HG03460 (cell line): ENCODE data around the gene EEF2K.

Experiments
- ATAC-seq: cut with Tn5 transposase; IDR thresholded peaks from one replicate; pipeline ENCODE4 v1.9.1; 2021; ENCODE audit not compliant: unreplicated experiment

The EEF2K gene

DNA sequence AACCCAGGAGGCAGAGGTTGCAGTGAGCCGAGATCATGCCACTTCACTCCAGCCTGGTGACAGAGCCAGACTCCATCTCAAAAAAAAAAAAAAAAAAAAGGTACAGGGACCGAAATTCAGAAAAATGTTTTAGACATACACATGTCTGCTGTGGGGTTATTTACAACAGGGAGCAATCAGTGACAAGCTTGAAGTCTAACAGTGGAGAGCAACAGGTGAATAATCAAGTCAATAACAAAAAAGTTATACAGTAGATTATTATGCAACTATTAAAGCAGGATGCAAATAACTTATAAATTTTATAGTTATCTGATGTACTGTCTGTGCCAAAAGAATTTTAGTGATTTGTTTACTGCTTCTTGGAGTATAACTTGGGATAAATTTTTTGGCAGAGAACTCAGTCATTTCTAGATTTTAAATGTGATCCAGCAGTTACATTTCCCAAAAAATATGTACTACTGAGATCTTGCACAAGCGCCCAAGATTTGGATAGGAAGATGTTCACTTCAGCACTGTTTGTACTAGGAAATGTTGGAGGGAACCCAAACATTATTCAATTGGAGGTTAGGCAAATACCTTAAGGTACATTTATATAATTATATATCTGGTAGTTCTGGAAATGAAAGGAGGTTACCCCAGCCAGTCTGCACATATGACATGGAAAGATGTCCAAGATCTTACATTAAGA, 34.1 kb downstream of the EEF2K start:
- ATAC-seq = no peak

DNA sequence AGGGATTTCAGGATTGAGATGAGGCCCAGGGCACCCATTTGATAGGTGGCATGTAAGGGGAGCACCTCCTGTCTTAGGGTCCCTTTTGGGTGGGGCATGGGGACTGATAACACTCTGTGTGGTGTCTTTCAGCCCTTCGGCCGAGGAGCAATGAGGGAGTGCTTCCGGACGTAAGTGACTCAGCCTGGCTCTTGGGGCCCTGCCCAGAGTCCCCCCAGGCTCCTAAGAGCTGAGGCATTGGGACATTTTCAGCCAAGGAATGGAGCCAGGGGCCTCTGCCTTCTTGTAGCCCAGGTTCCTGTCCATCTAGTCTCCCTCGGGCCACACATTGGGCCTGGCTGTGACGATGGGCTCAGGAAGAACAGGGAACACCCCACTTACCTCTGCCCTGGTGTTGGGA, 44.4 kb downstream of the EEF2K start:
- no peak for ATAC-seq

DNA sequence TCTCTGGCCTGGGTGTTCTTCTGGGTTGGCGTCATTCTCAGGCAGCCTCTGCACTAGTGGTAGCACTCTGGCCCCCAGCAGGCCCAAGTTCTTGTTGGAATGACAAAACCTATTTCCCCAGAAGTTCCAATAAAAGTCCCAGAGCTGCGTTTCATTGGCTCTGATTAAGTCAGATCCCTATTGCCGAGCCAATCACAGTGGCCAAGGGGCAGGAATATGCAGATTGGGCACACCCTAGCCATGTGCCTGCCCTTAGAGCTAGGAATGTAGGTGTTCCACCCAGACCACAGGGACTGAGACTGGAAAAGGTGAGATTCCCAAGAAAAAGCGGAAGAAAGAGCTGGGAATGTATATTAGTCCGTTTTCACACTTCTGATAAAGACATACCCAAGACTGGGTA, 46.2 kb downstream of the EEF2K start:
- no peak for ATAC-seq

GRCh38 chr16:22253272-22253671, 47.2 kb downstream of the EEF2K start:
- ATAC-seq = no peak

GRCh38 chr16:22255335-22255734, 49.3 kb downstream of the EEF2K start:
- no peak for ATAC-seq

GRCh38 chr16:22257440-22257839, 51.4 kb downstream of the EEF2K start:
- ATAC-seq = no peak

DNA sequence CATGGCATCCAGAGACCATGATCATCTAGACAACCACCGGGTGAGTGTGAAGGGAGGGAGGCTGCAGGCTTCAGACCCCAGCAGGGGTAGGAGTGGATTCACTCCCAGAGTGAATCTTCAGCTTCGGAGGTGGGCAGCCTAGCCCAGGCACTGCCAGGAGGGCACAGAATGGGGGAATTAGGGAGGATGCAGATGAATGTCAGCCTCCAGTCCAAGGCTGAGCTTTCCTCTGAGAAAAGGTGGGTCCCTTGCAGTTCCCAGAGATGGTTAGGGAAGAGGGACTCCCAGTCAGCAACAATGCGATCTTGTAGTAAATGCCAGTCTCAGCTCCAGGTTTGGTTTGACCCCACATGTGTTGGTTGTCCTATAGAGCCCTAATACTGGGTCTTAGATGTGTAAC, 54.4 kb downstream of the EEF2K start:
- no peak for ATAC-seq

DNA sequence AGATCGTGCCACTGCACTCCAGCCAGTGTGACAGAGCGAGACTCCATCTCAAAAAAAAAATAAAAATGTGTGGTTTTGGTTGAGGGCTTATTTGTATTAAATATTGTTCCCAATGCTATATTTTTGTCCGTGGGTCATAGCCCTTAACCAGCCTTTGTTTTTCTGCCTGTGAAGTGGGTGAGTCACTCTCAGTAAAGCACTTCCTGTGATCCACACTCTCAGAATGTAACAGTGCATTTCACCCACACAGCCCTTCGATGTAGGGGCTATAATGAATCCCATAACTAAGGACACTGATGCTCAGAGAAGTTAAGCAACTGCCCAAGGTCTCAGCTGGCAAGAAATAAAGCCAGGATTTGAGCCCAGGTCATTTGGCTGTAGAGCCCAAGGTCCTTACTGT, 56.4 kb downstream of the EEF2K start:
- no peak for ATAC-seq

DNA sequence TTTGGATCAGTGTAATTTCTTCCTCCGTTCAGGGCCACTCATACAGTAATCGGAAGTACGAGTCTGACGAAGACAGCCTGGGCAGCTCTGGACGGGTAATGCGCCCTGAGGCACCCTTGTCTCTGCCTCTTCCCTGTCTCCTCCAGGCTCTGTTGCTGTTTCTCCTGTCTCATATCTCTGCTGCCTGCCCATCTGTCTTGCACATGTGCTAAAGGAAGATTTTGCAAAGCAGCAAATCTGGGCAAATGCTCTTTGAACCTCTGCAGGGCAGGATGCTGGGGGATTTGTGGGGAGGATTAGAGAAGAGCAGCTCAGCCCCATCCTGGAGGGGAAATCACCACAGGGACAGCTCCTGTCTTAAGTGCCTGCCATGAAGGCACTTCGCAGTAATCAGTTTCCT, 58.7 kb downstream of the EEF2K start:
- no peak for ATAC-seq

DNA sequence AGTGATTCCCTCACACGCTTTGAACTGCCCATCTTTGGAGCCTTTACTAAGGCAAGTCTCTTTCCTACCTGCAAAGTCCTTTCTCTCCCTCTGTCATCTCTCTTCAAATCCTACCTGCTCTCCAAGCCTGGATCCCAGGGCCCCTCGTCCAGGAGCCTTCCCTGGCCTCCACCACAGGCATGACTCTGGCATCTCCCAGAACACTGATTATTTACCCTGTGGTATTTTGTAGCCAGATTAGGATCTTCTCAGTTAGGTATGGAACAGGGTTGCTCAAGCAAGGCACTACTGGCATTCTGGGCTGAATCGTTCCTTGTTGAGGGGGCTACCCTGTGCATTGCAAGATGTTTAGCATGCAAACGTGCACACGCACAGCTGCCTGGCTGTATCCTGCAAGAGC, 59.3 kb downstream of the EEF2K start:
- ATAC-seq = no peak

DNA sequence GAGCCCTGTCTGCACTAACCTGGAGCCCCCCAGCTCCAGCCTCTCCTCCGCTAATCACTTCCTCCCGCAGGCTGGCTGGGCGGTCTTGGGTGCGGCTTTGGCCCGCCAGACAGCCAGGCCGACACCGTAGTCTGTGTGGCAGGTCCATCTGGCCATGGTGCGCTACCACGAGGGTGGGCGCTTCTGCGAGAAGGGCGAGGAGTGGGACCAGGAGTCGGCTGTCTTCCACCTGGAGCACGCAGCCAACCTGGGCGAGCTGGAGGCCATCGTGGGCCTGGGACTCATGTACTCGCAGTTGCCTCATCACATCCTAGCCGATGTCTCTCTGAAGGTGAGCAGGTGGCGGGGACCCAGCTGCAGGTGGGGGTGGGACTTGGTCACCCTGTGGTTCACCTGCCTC, 60.5 kb downstream of the EEF2K start:
- ATAC-seq = no peak

DNA sequence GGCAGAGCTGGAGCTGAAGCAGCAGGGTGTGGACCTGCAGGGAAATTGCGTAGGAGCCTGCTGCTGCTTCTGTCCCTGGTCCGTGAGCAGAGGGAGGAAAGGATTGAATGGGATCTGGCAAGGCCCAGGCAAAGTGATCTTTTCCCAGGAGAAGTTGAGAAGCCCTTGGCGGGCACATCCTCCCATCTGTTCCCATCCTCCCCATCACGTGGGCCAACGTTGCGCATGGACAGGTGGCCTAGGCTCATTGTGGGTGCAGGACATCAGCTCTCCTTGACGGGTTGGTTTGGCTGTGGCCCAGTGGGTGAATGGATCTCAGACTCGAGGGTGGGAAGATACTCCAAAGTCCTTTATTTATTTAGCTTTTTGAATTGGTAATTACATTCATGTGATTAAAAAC, 61.7 kb downstream of the EEF2K start:
- no peak for ATAC-seq

DNA sequence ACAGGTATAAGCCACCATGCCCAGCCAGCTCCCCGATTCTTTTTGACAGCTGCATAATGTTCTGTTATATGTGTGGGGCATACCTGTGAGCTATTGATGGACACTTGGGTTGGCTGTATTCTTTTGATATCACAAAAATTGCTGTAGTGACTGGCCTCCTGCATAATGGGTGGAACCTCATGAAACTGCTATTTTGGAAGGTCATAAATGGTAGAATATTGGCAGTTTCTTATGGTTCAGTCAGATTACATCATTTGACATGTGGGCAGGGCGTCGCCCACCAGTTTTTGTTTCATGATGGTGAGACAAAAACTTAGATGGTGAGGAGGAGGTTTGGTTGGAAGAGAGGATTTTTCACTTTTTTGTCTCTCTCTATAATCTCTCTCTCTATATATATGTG, 64.4 kb downstream of the EEF2K start:
- no peak for ATAC-seq

GRCh38 chr16:22272870-22273650, 67.0 kb downstream of the EEF2K start:
- ATAC-seq = no peak

DNA sequence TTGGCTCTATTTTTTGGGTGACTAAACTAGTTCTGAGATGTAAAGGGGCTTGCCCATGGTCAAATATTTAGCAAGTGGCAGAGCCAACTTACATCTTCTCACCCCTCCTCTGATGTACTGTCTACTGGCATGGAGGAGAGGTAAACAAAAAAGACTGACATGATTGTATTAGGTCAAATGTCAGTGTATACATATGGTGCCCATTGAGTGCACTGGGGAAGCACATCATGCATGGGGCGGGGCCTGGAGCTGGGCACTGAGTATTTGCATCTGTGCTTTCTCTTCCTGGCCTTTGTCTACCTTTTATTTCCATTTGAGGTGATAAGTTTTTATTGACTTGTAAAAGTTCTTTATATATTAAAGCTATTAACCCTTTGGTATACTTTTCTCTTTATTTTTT, 68.8 kb downstream of the EEF2K start:
- no peak for ATAC-seq

GRCh38 chr16:22278441-22279230, 72.6 kb downstream of the EEF2K start:
- ATAC-seq = no peak

DNA sequence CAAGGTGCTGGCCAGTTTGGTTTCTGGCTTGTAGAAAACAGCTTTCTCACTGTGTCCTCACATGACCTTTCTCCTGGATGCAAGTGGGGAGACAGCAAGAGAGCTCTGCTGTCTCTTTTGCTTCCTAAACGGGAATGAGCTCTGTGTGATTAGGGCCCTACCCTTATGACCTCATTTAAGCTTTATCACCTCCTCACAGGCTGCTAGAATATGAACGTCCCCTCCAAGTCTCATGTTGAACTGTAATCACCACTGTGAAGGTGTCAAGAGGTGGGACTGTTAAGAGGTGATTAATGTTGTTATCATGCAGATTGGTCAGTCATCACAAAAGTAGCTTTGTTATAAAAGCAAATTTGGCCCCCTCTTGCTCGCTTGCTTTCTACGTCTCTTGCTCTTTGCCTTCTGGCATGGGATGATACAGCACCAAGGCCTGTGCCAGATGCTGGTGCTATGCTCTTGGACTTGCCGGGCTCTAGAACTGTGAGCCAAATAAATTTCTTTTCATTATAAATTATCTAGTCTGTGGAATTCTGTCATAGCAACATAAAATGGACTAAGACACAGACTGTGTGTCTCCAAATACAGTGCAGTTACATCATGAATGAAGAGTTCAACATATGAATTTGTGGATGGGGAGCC, 76.3 kb downstream of the EEF2K start:
- no peak for ATAC-seq

DNA sequence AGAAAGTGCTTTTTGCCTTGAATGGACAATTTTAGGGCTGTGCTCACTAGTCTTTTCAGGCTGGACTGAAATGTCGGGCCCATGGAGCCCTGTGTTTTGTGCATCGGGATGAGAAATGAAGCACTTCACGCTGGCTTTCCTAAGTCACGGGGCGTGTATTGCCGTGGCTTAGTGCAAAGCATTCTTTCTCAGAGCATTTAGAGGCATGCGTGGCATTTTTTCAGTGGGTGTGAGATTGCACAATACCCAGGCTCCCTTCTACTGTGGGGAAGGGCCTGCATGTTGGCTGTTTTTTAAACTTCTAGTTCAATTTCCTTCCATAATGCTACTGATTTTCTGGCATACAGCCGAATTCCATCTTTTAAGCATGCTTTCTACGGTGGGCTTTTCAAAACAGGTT, 78.6 kb downstream of the EEF2K start:
- no peak for ATAC-seq

DNA sequence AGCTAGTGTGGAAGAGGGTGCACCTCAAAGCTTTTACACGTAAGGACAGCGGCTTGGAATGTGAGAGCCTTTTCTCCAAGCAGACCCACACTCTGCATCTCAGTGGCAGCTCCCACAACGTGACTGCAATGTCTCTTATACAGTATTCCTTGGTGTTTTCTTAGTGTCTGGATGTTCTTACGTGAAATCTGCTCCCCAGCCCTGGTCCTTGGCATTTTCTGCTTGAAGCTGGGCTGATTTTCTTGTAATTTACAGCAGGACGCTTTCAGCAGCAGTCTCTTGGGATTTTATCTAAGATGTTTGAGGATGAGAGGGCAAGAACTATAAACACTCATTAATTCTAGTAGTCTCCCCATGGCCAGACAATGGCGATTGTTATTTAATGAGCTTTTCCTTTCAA, 79.0 kb downstream of the EEF2K start:
- ATAC-seq = no peak

- ATAC-seq = no peak
Measured at GRCh38 chr16:22291020-22291419, 84.9 kb downstream of the EEF2K start.

DNA sequence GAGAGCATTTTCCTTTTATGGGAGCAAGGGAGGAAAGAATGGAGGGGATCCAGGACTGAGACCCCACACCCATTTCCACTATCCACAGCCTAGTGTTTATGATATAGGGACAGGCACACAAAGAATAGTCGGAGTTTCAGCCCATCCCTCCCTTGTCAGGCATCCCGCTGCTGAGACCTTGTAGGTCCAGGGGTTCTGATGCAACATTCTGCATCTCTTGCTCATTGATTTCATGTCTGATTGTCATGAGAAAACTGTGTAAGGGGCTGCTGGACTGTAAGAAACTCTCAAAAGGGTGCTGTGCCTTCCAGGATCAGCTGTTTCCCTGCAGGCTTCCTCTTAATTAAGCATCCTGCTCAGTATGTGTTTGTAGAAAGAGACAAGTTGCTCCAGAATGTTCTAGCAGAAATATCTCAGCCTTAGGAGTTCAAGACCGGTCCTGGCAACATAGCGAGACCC, 85.8 kb downstream of the EEF2K start:
- no peak for ATAC-seq
